Thoracic aorta (tissue), 2 donors: ENCODE results near the gene FFAR3. TPM values are rescaled to one million over a fixed set of nuclear protein-coding genes. Genes with fewer than 3 reads are reported as not detected.

ENCODE experiments used
- ATAC-seq: fragments of 150-250 bp; one replicate; pipeline ENCODE4 v1.8.0; 2017; ENCODE audit warnings: low read depth; ENCODE audit not compliant: insufficient number of reproducible peaks, low FRiP score
- DNase-seq: peaks from one replicate; pipeline ENCODE4 v3.0.0-alpha.2; 2020; ENCODE audit warnings: low spot score
- H3K27ac ChIP-seq, 2 donors: fragments of 200-600 bp; sonication (generic); 1 replicate in 1 of 2; 2 replicates in 1 of 2; pipeline ENCODE4 v1.5.1; 2016; ENCODE audit warnings: mild to moderate bottlenecking in 2 of 2, moderate library complexity in 2 of 2
- H3K27me3 ChIP-seq: fragments of 200-600 bp; sonication (generic); replicated peaks from 2 replicates; pipeline ENCODE4 v1.6.0; 2016; ENCODE audit warnings: mild to moderate bottlenecking; ENCODE audit not compliant: insufficient read depth
- H3K36me3 ChIP-seq: fragments of 200-600 bp; sonication (generic); one replicate; pipeline ENCODE4 v1.5.1; 2016
- H3K4me1 ChIP-seq, 2 donors: fragments of 200-600 bp; sonication (generic); 1 replicate in 1 of 2; 2 replicates in 1 of 2; pipeline versions ENCODE4 v1.5.1 to v1.6.0; 2016; ENCODE audit warnings: low read depth in 2 of 2, mild to moderate bottlenecking in 1 of 2; ENCODE audit not compliant: control insufficient read depth in 1 of 2
- H3K4me3 ChIP-seq: fragments of 200-600 bp; sonication (generic); 2 replicates; pipeline ENCODE4 v1.5.1; 2016; ENCODE audit warnings: mild to moderate bottlenecking
- H3K9me3 ChIP-seq: fragments of 200-600 bp; sonication (generic); 2 replicates; pipeline ENCODE4 v1.5.1; 2016
- CTCF ChIP-seq: fragments of 200-600 bp; sonication (generic); IDR thresholded peaks from one replicate; pipeline ENCODE4 v1.5.1; 2019; ENCODE audit warnings: antibody characterized with exemption
- total RNA-seq, 2 donors: library from RNA; depleted of rRNA; stranded (reverse); fragments of >200 nt; gene quantifications; one replicate each; pipeline versions ENCODE4 v1.1.0 to v1.2.3, GENCODE V29; 2016

The FFAR3 gene
- total RNA-seq, 2 donors from 2014 or later, result not detected

- H3K27me3 ChIP-seq, result no peaks in the 10 kb centered on the region
- no peaks in the 10 kb centered on the region for H3K4me1 ChIP-seq
- no peak overlapping the region for H3K27ac ChIP-seq
- no peak for TF ChIP-seq CTCF
- ATAC-seq (no peak), DNase-seq (no peak)
- no peaks in the 10 kb centered on the region for H3K36me3 ChIP-seq
- no peak overlapping the region for H3K4me3 ChIP-seq
- H3K9me3 ChIP-seq, result no peaks in the 10 kb centered on the region
These were observed 31.1 kb downstream of the FFAR3 start for GRCh38 chr19:35389192-35389861.

- Histone ChIP-seq H3K4me3 (no peak overlapping the region), H3K4me1 (no peaks in the 10 kb centered on the region), H3K36me3 (no peaks in the 10 kb centered on the region), H3K27me3 (no peaks in the 10 kb centered on the region), H3K9me3 (no peaks in the 10 kb centered on the region), H3K27ac (no peak overlapping the region)
- no peak for ATAC-seq
- no peak for TF ChIP-seq CTCF
- DNase-seq, result no peak
These were observed 34.8 kb downstream of the FFAR3 start for GRCh38 chr19:35392742-35393715.

- Histone ChIP-seq H3K27me3 (no peaks in the 10 kb centered on the region), H3K36me3 (no peaks in the 10 kb centered on the region), H3K9me3 (no peaks in the 10 kb centered on the region), H3K4me3 (no peak overlapping the region), H3K27ac (no peak overlapping the region), H3K4me1 (no peaks in the 10 kb centered on the region)
- ATAC-seq, result no peak
- DNase-seq, result no peak
- TF ChIP-seq CTCF, result no peak
These were observed 37.3 kb downstream of the FFAR3 start for GRCh38 chr19:35395382-35396199.

GRCh38 chr19:35396240-35396885 is 38.1 kb downstream of the FFAR3 start:
- no peak for TF ChIP-seq CTCF
- Histone ChIP-seq H3K36me3 (no peaks in the 10 kb centered on the region), H3K9me3 (no peaks in the 10 kb centered on the region), H3K27ac (no peak overlapping the region), H3K27me3 (no peaks in the 10 kb centered on the region), H3K4me1 (no peaks in the 10 kb centered on the region), H3K4me3 (no peak overlapping the region)
- no peak for DNase-seq
- no peak for ATAC-seq
